Measurements from ENCODE around the gene OR6T1. TPM values are rescaled to one million over a fixed set of nuclear protein-coding genes. Genes with fewer than 3 reads are reported as not detected.

Gene OR6T1
- not detected in 2 replicates for total RNA-seq

GRCh38 chr11:123943738-123944137 lies at the start of gene OR6T1:
TSS of gene OR6T1 (minus strand) at chr11:123943838. CDS start at chr11:123943838, 0 bp downstream.

DNA sequence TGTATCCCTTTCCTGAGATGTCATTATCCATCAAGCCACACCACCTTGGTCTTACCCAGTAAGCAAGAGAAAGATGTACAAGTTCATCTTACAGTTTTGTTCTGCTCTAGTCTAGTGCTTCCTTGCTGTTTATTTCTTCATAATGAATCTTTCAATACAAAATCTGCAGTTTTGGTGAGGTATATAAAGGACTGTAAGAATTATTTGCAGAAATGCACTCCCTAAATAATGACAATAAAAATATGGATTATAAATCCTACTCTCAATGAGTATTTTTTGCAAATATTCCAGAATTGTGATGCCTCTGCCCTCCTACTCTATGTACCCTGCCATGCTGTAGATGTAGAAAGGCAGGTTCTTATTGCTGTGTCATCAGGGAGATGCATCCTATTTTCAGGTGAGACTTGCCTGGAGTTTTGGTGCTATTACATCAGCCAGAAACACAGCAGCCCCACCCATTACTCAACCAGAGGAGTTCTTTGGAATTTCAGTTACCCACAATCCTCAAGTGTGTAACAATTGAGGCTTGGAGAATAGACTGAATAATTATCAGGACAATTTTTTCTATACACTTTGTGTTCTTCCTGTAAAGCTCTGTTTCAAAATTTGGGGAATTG lies 34.2 kb upstream of the OR6T1 start, which contains the start of gene OR10S1:
Gene OR10S1 (minus strand): TSS at position 51 of the 617 bp plus-strand sequence. CDS start 117 bp downstream, outside the sequence.

DNA sequence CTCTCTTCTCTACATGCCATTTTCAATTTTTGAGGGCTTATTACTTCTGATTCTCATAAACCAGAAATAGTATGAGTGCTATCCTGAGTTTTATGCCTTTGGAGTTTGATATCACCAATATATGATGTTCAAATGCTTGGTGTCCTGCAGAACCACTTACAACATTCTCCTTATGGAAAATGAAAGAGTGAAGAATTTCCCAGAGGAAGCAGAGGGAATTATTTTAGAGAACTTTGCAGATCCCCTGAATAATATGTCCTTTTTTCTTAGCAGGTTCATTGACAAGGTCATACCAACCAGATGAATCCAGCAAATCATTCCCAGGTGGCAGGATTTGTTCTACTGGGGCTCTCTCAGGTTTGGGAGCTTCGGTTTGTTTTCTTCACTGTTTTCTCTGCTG lies 4.3 kb downstream of the OR6T1 start, which contains the start of gene OR4D5:
Gene OR4D5 (plus strand): TSS at position 301 of the 400 bp plus-strand sequence. CDS start 0 bp downstream, at position 301.

GRCh38 chr11:123901867-123902266 lies 41.8 kb downstream of the OR6T1 start, which contains the start of gene OR8D4:
TSS of gene OR8D4 (plus strand) at chr11:123902167. CDS start at chr11:123906432, 4,265 bp downstream.

Other genes starting within 250 kb of the OR6T1 start
- gene ZNF202, start 202.2 kb downstream of the OR6T1 start, total RNA-seq = 4.6 and 5.6 TPM in 2 replicates
- not detected in 2 replicates for gene OR6X1, start 189.3 kb downstream of the OR6T1 start, total RNA-seq
- not detected in 2 replicates for gene OR6M1, start 137.5 kb downstream of the OR6T1 start, total RNA-seq
- not detected in 2 replicates for gene TMEM225, start 58.2 kb downstream of the OR6T1 start, total RNA-seq
- 0.32 TPM in 1 of 2 replicates, not detected in the other for gene OR8D4, start 41.7 kb downstream of the OR6T1 start, total RNA-seq
- gene OR4D5, start 4.2 kb downstream of the OR6T1 start, total RNA-seq = not detected in 2 replicates
- not detected in 2 replicates for gene OR10S1, start 33.9 kb upstream of the OR6T1 start, total RNA-seq
- not detected in 2 replicates for gene OR10G6, start 51.3 kb upstream of the OR6T1 start, total RNA-seq
- not detected in 2 replicates for gene OR10G4, start 69.2 kb upstream of the OR6T1 start, total RNA-seq
- gene OR10G9, start 79.2 kb upstream of the OR6T1 start, total RNA-seq = not detected in 2 replicates
- gene OR10G8, start 83.0 kb upstream of the OR6T1 start, total RNA-seq = not detected in 2 replicates
- gene OR10G7, start 97.5 kb upstream of the OR6T1 start, total RNA-seq = not detected in 2 replicates
- 64.4 and 108 TPM in 2 replicates for gene VWA5A, start 171.6 kb upstream of the OR6T1 start, total RNA-seq
- gene OR10D3, start 239.5 kb upstream of the OR6T1 start, total RNA-seq = under 0.01 TPM in 1 of 2 replicates, not detected in the other